Mucosa of rectum (tissue), 2 donors: ENCODE measurements around the gene PGM2.
"Not testable (repeated sequence)": the region's sequence is repeated elsewhere in the genome, so short reads cannot be mapped to it uniquely, and the experiment has no call there.

Experiments used
- H3K27ac ChIP-seq, 2 donors: one replicate each; pipeline ENCODE4 v1.7.0; 2013; ENCODE audit warnings: inconsistent platforms in 2 of 2, low read depth in 2 of 2, low read length in 2 of 2
- H3K27me3 ChIP-seq, 2 donors: one replicate each; pipeline ENCODE4 v1.7.0; 2013; ENCODE audit warnings: low read length in 2 of 2; ENCODE audit not compliant: control insufficient read depth in 2 of 2, insufficient read depth in 2 of 2
- H3K36me3 ChIP-seq, 2 donors: one replicate each; pipeline ENCODE4 v1.7.0; 2013; ENCODE audit warnings: low read length in 2 of 2; ENCODE audit not compliant: control insufficient read depth in 2 of 2, insufficient read depth in 2 of 2
- H3K4me1 ChIP-seq, 2 donors: one replicate each; pipeline ENCODE4 v1.7.0; 2013; ENCODE audit warnings: low read length in 2 of 2, mild to moderate bottlenecking in 1 of 2; ENCODE audit not compliant: control insufficient read depth in 2 of 2, insufficient read depth in 2 of 2
- H3K4me3 ChIP-seq, 2 donors: one replicate each; pipeline ENCODE4 v1.7.0; 2013; ENCODE audit warnings: low read length in 2 of 2
- H3K9ac ChIP-seq, 2 donors: one replicate each; pipeline ENCODE4 v1.7.0; 2013; ENCODE audit warnings: low read length in 2 of 2, low read depth in 1 of 2, mild to moderate bottlenecking in 1 of 2
- H3K9me3 ChIP-seq, 2 donors: one replicate each; pipeline ENCODE4 v1.7.0; 2013; ENCODE audit warnings: low read length in 2 of 2; ENCODE audit not compliant: control insufficient read depth in 2 of 2
- donor health status: healthy.
- donor health status: Normal muscosa, but diverticular disease.

The PGM2 gene

GRCh38 chr4:37826295-37827029, at the start of gene PGM2:
Gene PGM2 (plus strand): TSS chr4:37826686. CDS start chr4:37826733, 47 bp downstream.
- Histone ChIP-seq H3K27ac (peak within 1 kb of the TSS; percentile 84 to 88), H3K9ac (peak within 1 kb of the TSS; percentile 84 to 87), H3K27me3 (no peaks in the 10 kb centered on the region), H3K9me3 (peaks cover 0 to 2% of the 10 kb centered on the region in 2 donors), H3K4me1 (peaks cover 0 to 10% of the 10 kb centered on the region in 2 donors), H3K4me3 (peak within 1 kb of the TSS; percentile 94 to 95), H3K36me3 (peaks cover 4 to 12% of the 10 kb centered on the region in 2 donors)

- no peak overlapping the region for H3K4me3 ChIP-seq
- H3K9me3 ChIP-seq, result no peaks in the 10 kb centered on the region
- no peak overlapping the region for H3K27ac ChIP-seq
- no peaks in the 10 kb centered on the region for H3K4me1 ChIP-seq
- no peaks in the 10 kb centered on the region for H3K27me3 ChIP-seq
- no peak overlapping the region for H3K9ac ChIP-seq
- no peaks in the 10 kb centered on the region for H3K36me3 ChIP-seq
These were observed 46.6 kb upstream of the PGM2 start for GRCh38 chr4:37779896-37780295.

GRCh38 chr4:37780444-37781130, 45.9 kb upstream of the PGM2 start:
- no peaks in the 10 kb centered on the region for H3K4me1 ChIP-seq
- no peaks in the 10 kb centered on the region for H3K36me3 ChIP-seq
- H3K27ac ChIP-seq, result no peak overlapping the region
- H3K4me3 ChIP-seq, result no peak overlapping the region
- no peaks in the 10 kb centered on the region for H3K9me3 ChIP-seq
- H3K27me3 ChIP-seq, result no peaks in the 10 kb centered on the region
- no peak overlapping the region for H3K9ac ChIP-seq

- Histone ChIP-seq H3K4me3 (no peak overlapping the region), H3K36me3 (no peaks in the 10 kb centered on the region), H3K27me3 (no peaks in the 10 kb centered on the region), H3K9ac (no peak overlapping the region), H3K4me1 (no peaks in the 10 kb centered on the region), H3K9me3 (no peaks in the 10 kb centered on the region), H3K27ac (no peak overlapping the region)
These were observed 45.4 kb upstream of the PGM2 start for GRCh38 chr4:37781131-37781455.

GRCh38 chr4:37786267-37786666, 40.2 kb upstream of the PGM2 start:
- H3K27me3 ChIP-seq, H3K9ac ChIP-seq, H3K4me1 ChIP-seq, H3K4me3 ChIP-seq, H3K36me3 ChIP-seq, H3K27ac ChIP-seq, H3K9me3 ChIP-seq: not testable (repeated sequence)

GRCh38 chr4:37787883-37788460, 38.5 kb upstream of the PGM2 start:
- not testable (repeated sequence) for H3K4me3 ChIP-seq, H3K27me3 ChIP-seq, H3K36me3 ChIP-seq, H3K9me3 ChIP-seq, H3K27ac ChIP-seq, H3K9ac ChIP-seq, H3K4me1 ChIP-seq

- no peak overlapping the region for H3K4me3 ChIP-seq
- H3K9ac ChIP-seq, result no peak overlapping the region
- no peaks in the 10 kb centered on the region for H3K9me3 ChIP-seq
- H3K36me3 ChIP-seq, result no peaks in the 10 kb centered on the region
- H3K4me1 ChIP-seq, result peaks cover 0 to 4% of the 10 kb centered on the region in 2 donors
- no peaks in the 10 kb centered on the region for H3K27me3 ChIP-seq
- H3K27ac ChIP-seq, result no peak overlapping the region
These were observed 37.7 kb upstream of the PGM2 start for GRCh38 chr4:37788819-37789218.

GRCh38 chr4:37792241-37792640, 34.2 kb upstream of the PGM2 start:
- Histone ChIP-seq H3K9ac (no peak overlapping the region), H3K36me3 (no peaks in the 10 kb centered on the region), H3K27ac (no peak overlapping the region), H3K4me3 (no peak overlapping the region), H3K9me3 (no peaks in the 10 kb centered on the region), H3K27me3 (no peaks in the 10 kb centered on the region), H3K4me1 (peaks cover 0 to 4% of the 10 kb centered on the region in 2 donors)

GRCh38 chr4:37793562-37793961, 32.9 kb upstream of the PGM2 start:
- Histone ChIP-seq H3K36me3 (no peaks in the 10 kb centered on the region), H3K4me3 (no peak overlapping the region), H3K4me1 (no peaks in the 10 kb centered on the region), H3K9me3 (no peaks in the 10 kb centered on the region), H3K9ac (no peak overlapping the region), H3K27ac (no peak overlapping the region), H3K27me3 (no peaks in the 10 kb centered on the region)

GRCh38 chr4:37794056-37794455, 32.4 kb upstream of the PGM2 start:
- Histone ChIP-seq H3K9me3 (no peaks in the 10 kb centered on the region), H3K27me3 (no peaks in the 10 kb centered on the region), H3K36me3 (no peaks in the 10 kb centered on the region), H3K4me1 (no peaks in the 10 kb centered on the region), H3K27ac (no peak overlapping the region), H3K9ac (no peak overlapping the region), H3K4me3 (no peak overlapping the region)
